H9 (cell line): ENCODE measurements around the gene NOL9. TPM values are rescaled to one million over a fixed set of nuclear protein-coding genes. Genes with fewer than 3 reads are reported as not detected.

Source experiments
- DNase-seq: peaks from one replicate; pipeline ENCODE4 v3.0.0-alpha.2; 2017
- H2AFZ ChIP-seq: one replicate; pipeline ENCODE4 v1.6.1; 2013; ENCODE audit warnings: mild to moderate bottlenecking, low read length, control low read depth, moderate library complexity
- H2AK5ac ChIP-seq: 2 replicates; pipeline ENCODE4 v1.6.1; 2013; ENCODE audit warnings: low read length, control low read depth, mixed read lengths; ENCODE audit not compliant: insufficient read length
- H2BK120ac ChIP-seq: one replicate; pipeline ENCODE4 v1.6.1; 2013; ENCODE audit warnings: low read depth, mild to moderate bottlenecking, low read length, control low read depth, inconsistent platforms; ENCODE audit not compliant: poor library complexity, severe bottlenecking
- H2BK12ac ChIP-seq: 2 replicates; pipeline ENCODE4 v1.6.1; 2013; ENCODE audit warnings: low read length, control low read depth, mixed read lengths, low read depth; ENCODE audit not compliant: insufficient read length
- H2BK15ac ChIP-seq: 2 replicates; pipeline ENCODE4 v1.6.1; 2013; ENCODE audit warnings: low read depth, low read length, control low read depth
- H2BK20ac ChIP-seq: one replicate; pipeline ENCODE4 v1.6.1; 2013; ENCODE audit warnings: low read depth, mild to moderate bottlenecking, low read length, control low read depth, inconsistent platforms; ENCODE audit not compliant: poor library complexity, severe bottlenecking
- H2BK5ac ChIP-seq: 2 replicates; pipeline ENCODE4 v1.6.1; 2013; ENCODE audit warnings: low read length, control low read depth, mixed read lengths; ENCODE audit not compliant: insufficient read length
- H3K14ac ChIP-seq: 2 replicates; pipeline ENCODE4 v1.6.1; 2013; ENCODE audit warnings: low read length, control low read depth; ENCODE audit not compliant: insufficient read depth
- H3K18ac ChIP-seq: 2 replicates; pipeline ENCODE4 v1.6.1; 2013; ENCODE audit warnings: low read depth, mild to moderate bottlenecking, mixed read lengths, low read length, control low read depth; ENCODE audit not compliant: insufficient read length
- H3K23ac ChIP-seq: 2 replicates; pipeline ENCODE4 v1.6.1; 2013; ENCODE audit warnings: low read length, control low read depth, mixed read lengths, low read depth; ENCODE audit not compliant: insufficient read length
- H3K23me2 ChIP-seq: 2 replicates; pipeline ENCODE4 v1.6.1; 2013; ENCODE audit warnings: low read depth, mild to moderate bottlenecking, mixed read lengths, low read length, control low read depth; ENCODE audit not compliant: insufficient read length, poor library complexity, severe bottlenecking
- H3K27ac ChIP-seq: 2 replicates; pipeline ENCODE4 v1.5.1; 2013; ENCODE audit warnings: low read length, control low read depth, mixed read lengths, low read depth; ENCODE audit not compliant: insufficient read length
- H3K27me3 ChIP-seq: 2 replicates; pipeline ENCODE4 v1.6.1; 2013; ENCODE audit warnings: low read length, control low read depth, inconsistent platforms; ENCODE audit not compliant: insufficient read depth
- H3K4ac ChIP-seq: 2 replicates; pipeline ENCODE4 v1.6.1; 2013; ENCODE audit warnings: low read depth, mild to moderate bottlenecking, control low read depth, inconsistent platforms, low read length, moderate library complexity
- H3K4me1 ChIP-seq: 2 replicates; pipeline ENCODE4 v1.6.1; 2013; ENCODE audit warnings: low read length, control low read depth, inconsistent platforms; ENCODE audit not compliant: insufficient read depth
- H3K4me2 ChIP-seq: 2 replicates; pipeline ENCODE4 v1.6.1; 2013; ENCODE audit warnings: low read length, control low read depth, mixed read lengths; ENCODE audit not compliant: insufficient read length, insufficient read depth
- H3K56ac ChIP-seq: 2 replicates; pipeline ENCODE4 v1.6.1; 2013; ENCODE audit warnings: low read depth, mild to moderate bottlenecking, mixed read lengths, low read length, control low read depth; ENCODE audit not compliant: insufficient read length
- H3K79me1 ChIP-seq: 2 replicates; pipeline ENCODE4 v1.6.1; 2013; ENCODE audit warnings: low read depth, mild to moderate bottlenecking, moderate library complexity, low read length, control low read depth, inconsistent platforms; ENCODE audit not compliant: insufficient read depth, poor library complexity, severe bottlenecking
- H3K79me2 ChIP-seq: 2 replicates; pipeline ENCODE4 v1.6.1; 2013; ENCODE audit warnings: low read length, control low read depth, inconsistent platforms; ENCODE audit not compliant: insufficient read depth
- H3K9ac ChIP-seq: 2 replicates; pipeline ENCODE4 v1.6.1; 2013; ENCODE audit warnings: low read length, control low read depth, mixed read lengths; ENCODE audit not compliant: insufficient read length; ENCODE audit errors: extremely low read depth
- H3K9me3 ChIP-seq: one replicate; pipeline ENCODE4 v1.6.1; 2013; ENCODE audit warnings: low read depth, low read length, inconsistent platforms; ENCODE audit not compliant: control insufficient read depth
- H3T11ph ChIP-seq: one replicate; pipeline ENCODE4 v1.6.1; 2013; ENCODE audit warnings: mild to moderate bottlenecking, low read length, control low read depth, inconsistent platforms
- H4K20me1 ChIP-seq: one replicate; pipeline ENCODE4 v1.6.1; 2013; ENCODE audit not compliant: control insufficient read depth, insufficient read length, insufficient read depth
- H4K5ac ChIP-seq: 2 replicates; pipeline ENCODE4 v1.6.1; 2013; ENCODE audit warnings: low read depth, mild to moderate bottlenecking, mixed read lengths, low read length, control low read depth; ENCODE audit not compliant: insufficient read length
- H4K8ac ChIP-seq: replicated peaks from 2 replicates; pipeline ENCODE4 v1.6.1; 2013; ENCODE audit warnings: low read length, control low read depth, mixed read lengths, low read depth; ENCODE audit not compliant: insufficient read length
- H4K91ac ChIP-seq: 2 replicates; pipeline ENCODE4 v1.6.1; 2013; ENCODE audit warnings: low read depth, mild to moderate bottlenecking, moderate library complexity, mixed read lengths, low read length, control low read depth; ENCODE audit not compliant: insufficient read length
- H3K27ac Mint-ChIP-seq, 3 experiments: 2 replicates in 2 of 3; 3 replicates in 1 of 3; pipeline ENCODE4 v1.8.0; 2020 to 2021; ENCODE audit warnings: mixed read lengths in 3 of 3, mild to moderate bottlenecking in 1 of 3, moderate library complexity in 1 of 3
- H3K27me3 Mint-ChIP-seq: 2 replicates; pipeline ENCODE4 v1.8.0; 2021; ENCODE audit warnings: low read depth, mild to moderate bottlenecking, moderate library complexity, mixed read lengths
- H3K36me3 Mint-ChIP-seq, 3 experiments: 2 replicates in 2 of 3; 3 replicates in 1 of 3; pipeline ENCODE4 v1.8.0; 2020 to 2021; ENCODE audit warnings: low read depth in 3 of 3, mixed read lengths in 3 of 3; ENCODE audit not compliant: insufficient read depth in 1 of 3
- H3K4me1 Mint-ChIP-seq, 2 experiments: 2 replicates each; pipeline ENCODE4 v1.8.0; 2020; ENCODE audit warnings: mixed read lengths in 2 of 2
- H3K4me3 Mint-ChIP-seq, 2 experiments: 2 replicates in 1 of 2; 3 replicates in 1 of 2; pipeline ENCODE4 v1.8.0; 2020 to 2021; ENCODE audit warnings: mild to moderate bottlenecking in 2 of 2, mixed read lengths in 2 of 2, moderate library complexity in 1 of 2
- H3K9me3 Mint-ChIP-seq, 2 experiments: 2 replicates in 1 of 2; 3 replicates in 1 of 2; pipeline ENCODE4 v1.8.0; 2020; ENCODE audit warnings: mild to moderate bottlenecking in 2 of 2, mixed read lengths in 2 of 2, moderate library complexity in 1 of 2
- WGBS: extraction: QIAGEN DNeasy Blood & Tissue Kit; methylation state at CpG from one replicate; pipeline ENCODE4 v1.1.7; 2013; ENCODE audit warnings: missing lambda C conversion rate, low lambda C conversion rate, mixed read lengths; ENCODE audit not compliant: insufficient read length; ENCODE audit errors: extremely low coverage; 5-methylcytosine and 5-hydroxymethylcytosine counted together
- total RNA-seq: library from RNA; stranded (reverse); gene quantifications from 2 replicates; pipeline ENCODE4 v1.2.1, GENCODE V29; 2021
- TF ChIP-seq, protein P1 (sequence below): fragments of 200-600 bp; sonication (generic); conservative IDR thresholded peaks from 3 replicates; pipeline ENCODE4 v1.8.0; 2021; ENCODE audit warnings: antibody characterized with exemption, mild to moderate bottlenecking

The NOL9 gene
- total RNA-seq, 1 experiment from 2014 or later, result 50.4 TPM

DNA sequence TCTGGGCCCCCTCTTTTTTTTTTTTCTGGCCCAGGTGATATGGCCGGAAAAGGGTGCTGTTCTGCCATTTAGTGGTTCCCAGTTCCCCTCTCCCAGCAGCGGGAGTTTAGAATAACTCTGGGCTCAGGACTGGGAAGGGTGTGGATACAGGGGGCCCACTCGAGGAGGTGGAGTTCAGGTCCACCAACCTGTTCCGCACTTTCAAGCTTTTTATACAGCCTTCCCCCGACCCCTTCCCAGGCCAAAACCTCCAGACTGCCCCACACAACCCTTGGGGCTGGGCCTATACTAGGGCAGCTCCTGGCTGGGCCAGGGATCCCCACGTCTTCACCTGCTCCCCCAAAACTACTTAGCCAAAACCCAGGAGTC is 63.2 kb downstream of the NOL9 start:
- H3K23ac ChIP-seq, result no peak overlapping the region
- no peak overlapping the region for H4K8ac ChIP-seq
- H2BK15ac ChIP-seq, result no peak overlapping the region
- no peak for DNase-seq
- H4K5ac ChIP-seq, result no peak overlapping the region
- H2AFZ ChIP-seq, result no peak overlapping the region
- WGBS, result no CpG with 5 or more reads among the region's 6 CpGs
- no peaks in the 10 kb centered on the region for H3K79me2 ChIP-seq
- Mint-ChIP-seq H3K4me3 (peak overlapping the region; percentile 76 to 83), H3K27me3 (peaks cover 6% of the 10 kb centered on the region), H3K36me3 (peaks cover 0 to 4% (median 0%) of the 10 kb centered on the region in 3 experiments; a peak in 1 of 7 replicates), H3K27ac (peak overlapping the region in 2 of 3 experiments; percentile 1 to 95; a peak in 3 of 7 replicates), H3K4me1 (peaks cover 24 to 27% of the 10 kb centered on the region in 2 experiments), H3K9me3 (no peaks in the 10 kb centered on the region)
- H3K4ac ChIP-seq, result no peak overlapping the region
- no peak overlapping the region for H3K9ac ChIP-seq
- no peak overlapping the region for H2BK5ac ChIP-seq
- peaks cover 4% of the 10 kb centered on the region; the same call in 1 of the 2 replicates for H3K4me1 ChIP-seq
- peak overlapping the region; percentile 60 for H3K4me2 ChIP-seq
- H4K20me1 ChIP-seq, result no peaks in the 10 kb centered on the region
- TF ChIP-seq, protein P1, sequence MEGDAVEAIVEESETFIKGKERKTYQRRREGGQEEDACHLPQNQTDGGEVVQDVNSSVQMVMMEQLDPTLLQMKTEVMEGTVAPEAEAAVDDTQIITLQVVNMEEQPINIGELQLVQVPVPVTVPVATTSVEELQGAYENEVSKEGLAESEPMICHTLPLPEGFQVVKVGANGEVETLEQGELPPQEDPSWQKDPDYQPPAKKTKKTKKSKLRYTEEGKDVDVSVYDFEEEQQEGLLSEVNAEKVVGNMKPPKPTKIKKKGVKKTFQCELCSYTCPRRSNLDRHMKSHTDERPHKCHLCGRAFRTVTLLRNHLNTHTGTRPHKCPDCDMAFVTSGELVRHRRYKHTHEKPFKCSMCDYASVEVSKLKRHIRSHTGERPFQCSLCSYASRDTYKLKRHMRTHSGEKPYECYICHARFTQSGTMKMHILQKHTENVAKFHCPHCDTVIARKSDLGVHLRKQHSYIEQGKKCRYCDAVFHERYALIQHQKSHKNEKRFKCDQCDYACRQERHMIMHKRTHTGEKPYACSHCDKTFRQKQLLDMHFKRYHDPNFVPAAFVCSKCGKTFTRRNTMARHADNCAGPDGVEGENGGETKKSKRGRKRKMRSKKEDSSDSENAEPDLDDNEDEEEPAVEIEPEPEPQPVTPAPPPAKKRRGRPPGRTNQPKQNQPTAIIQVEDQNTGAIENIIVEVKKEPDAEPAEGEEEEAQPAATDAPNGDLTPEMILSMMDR, result no peak
- H3K79me1 ChIP-seq, result no peaks in the 10 kb centered on the region
- no peak overlapping the region for H3K18ac ChIP-seq
- no peak overlapping the region for H3K56ac ChIP-seq
- H2BK20ac ChIP-seq, result no peak overlapping the region
- H3K23me2 ChIP-seq, result peaks cover 16% of the 10 kb centered on the region
- H2AK5ac ChIP-seq, result no peak overlapping the region
- H2BK120ac ChIP-seq, result no peak overlapping the region
- H3T11ph ChIP-seq, result no peak overlapping the region
- no peak overlapping the region for H2BK12ac ChIP-seq
- H3K9me3 ChIP-seq, result no peaks in the 10 kb centered on the region
- H3K27me3 ChIP-seq, result no peaks in the 10 kb centered on the region
- no peak overlapping the region for H3K27ac ChIP-seq
- no peak overlapping the region for H3K14ac ChIP-seq
- no peak overlapping the region for H4K91ac ChIP-seq
